Measurements from ENCODE around the gene TRIP11. TPM values are rescaled to one million over a fixed set of nuclear protein-coding genes. Genes with fewer than 3 reads are reported as not detected.

The TRIP11 gene
- total RNA-seq, 1 donor = 53.3 TPM

DNA sequence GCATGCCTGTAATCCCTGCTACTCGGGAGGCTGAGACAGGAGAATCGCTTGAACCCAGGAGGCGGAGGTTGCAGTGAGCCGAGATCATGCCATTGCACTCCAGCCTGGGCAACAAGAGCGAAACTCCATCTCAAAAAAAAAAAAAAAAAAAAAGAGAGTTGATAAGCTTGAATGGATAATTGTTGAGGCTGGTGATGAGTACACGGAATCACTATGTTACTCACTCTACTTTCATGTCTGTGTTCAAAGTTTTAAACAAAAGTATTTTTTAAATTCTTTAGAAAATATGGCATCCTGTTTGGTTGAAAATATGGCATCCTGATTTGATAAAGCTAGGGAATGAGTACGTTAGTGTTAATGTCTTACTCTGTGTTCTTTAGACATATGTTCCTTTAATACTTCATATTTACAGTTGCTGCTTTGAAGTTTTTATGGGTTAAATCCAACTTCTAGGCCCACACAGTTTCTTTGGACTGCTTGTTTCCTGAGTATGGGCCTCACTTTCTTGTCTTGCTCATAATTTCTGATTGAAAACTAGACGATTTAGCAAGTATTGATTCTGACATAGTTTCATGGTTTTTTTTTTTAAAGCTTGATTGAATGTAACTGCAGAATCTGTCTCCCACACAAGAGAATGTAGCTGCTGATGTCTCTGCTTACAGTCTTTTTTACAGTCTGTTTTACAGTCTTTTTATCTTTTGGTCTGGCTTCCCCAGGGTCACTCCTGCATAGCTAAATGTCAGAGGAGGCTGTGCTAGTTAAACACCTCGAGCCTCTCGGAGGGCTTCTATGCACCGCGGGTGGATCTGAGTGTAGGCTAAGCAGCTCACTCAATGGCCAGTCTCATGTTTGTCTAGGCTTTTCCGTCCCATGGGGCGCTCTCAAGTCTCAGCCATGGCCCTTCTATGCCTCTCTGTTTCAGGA is 78.3 kb downstream of the TRIP11 start:
- no peak for DNase-seq (ENCODE audit: low read depth)
- H3K4me3 ChIP-seq (ENCODE audit: low read depth, low read length) = no peak overlapping the region
- TF ChIP-seq, protein P1, sequence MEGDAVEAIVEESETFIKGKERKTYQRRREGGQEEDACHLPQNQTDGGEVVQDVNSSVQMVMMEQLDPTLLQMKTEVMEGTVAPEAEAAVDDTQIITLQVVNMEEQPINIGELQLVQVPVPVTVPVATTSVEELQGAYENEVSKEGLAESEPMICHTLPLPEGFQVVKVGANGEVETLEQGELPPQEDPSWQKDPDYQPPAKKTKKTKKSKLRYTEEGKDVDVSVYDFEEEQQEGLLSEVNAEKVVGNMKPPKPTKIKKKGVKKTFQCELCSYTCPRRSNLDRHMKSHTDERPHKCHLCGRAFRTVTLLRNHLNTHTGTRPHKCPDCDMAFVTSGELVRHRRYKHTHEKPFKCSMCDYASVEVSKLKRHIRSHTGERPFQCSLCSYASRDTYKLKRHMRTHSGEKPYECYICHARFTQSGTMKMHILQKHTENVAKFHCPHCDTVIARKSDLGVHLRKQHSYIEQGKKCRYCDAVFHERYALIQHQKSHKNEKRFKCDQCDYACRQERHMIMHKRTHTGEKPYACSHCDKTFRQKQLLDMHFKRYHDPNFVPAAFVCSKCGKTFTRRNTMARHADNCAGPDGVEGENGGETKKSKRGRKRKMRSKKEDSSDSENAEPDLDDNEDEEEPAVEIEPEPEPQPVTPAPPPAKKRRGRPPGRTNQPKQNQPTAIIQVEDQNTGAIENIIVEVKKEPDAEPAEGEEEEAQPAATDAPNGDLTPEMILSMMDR (IDR thresholded peaks at IDR 0.05; ENCODE audit: insufficient read depth, low read length) = no peak

DNA sequence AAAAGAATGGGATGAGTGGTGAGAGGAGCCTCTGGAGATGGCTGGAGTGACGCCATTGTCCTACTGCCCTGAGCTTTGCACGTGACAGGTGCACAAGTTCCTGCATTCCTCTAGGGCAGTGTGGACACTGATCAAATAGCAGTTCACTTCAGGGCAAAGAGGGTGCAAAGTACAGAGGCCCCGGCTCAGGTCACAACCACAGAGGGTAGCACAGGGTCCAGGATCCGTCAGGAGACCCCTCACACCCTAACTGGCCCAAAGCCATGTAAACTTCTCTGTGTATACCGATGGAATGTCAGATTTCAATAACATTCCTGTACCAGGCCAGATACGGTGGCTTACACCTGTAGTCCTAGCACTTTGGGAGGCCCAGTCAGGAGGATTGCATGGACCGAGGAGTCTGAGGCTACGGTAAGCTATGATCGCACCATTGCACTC is 82.0 kb downstream of the TRIP11 start:
- TF ChIP-seq, protein P1 (IDR thresholded peaks at IDR 0.05; ENCODE audit: insufficient read depth, low read length) = no peak
- no peak overlapping the region for H3K4me3 ChIP-seq (ENCODE audit: low read depth, low read length)
- DNase-seq (ENCODE audit: low read depth) = no peak

DNA sequence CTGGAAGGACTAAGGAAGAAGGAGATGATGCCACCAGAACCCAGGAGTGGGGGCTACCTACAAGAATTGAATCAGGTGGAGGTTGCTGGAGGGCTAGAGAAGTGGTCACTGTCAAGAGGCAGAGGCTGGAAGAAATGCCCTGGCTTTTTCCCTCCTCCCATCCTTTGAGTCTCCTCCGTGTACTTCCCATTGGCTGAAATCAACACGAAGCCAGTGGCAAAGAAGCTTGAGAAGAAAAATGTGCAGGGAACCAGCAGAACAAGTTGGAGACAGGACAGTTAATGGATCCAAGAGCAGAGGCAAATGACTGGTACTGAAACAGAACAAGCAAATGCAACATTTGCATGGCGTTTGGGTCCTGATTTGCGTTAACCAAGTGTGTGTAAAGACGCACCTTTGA is 83.2 kb downstream of the TRIP11 start:
- DNase-seq (ENCODE audit: low read depth) = no peak
- TF ChIP-seq, protein P1 (IDR thresholded peaks at IDR 0.05; ENCODE audit: insufficient read depth, low read length) = no peak
- no peak overlapping the region for H3K4me3 ChIP-seq (ENCODE audit: low read depth, low read length)

DNA sequence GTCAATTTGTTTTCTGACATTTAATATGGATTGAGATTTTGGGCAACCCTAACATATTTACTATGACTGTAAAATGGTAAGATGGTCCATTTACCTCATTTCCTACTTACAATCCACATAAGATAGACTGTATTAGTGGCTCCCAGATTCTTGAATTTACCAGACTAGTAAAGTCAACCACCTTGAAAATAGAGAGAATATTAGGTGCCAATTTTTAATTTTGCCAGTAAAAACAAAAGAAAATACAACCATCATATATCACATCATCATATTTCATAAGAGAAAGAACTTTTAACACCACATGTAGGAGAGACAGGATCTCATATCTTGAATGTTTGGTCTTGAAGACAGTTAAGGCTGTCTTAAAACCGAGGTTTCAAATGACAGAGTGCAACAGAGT is 84.7 kb downstream of the TRIP11 start:
- H3K4me3 ChIP-seq (ENCODE audit: low read depth, low read length) = no peak overlapping the region
- TF ChIP-seq, protein P1 (IDR thresholded peaks at IDR 0.05; ENCODE audit: insufficient read depth, low read length) = no peak
- DNase-seq (ENCODE audit: low read depth) = no peak

DNA sequence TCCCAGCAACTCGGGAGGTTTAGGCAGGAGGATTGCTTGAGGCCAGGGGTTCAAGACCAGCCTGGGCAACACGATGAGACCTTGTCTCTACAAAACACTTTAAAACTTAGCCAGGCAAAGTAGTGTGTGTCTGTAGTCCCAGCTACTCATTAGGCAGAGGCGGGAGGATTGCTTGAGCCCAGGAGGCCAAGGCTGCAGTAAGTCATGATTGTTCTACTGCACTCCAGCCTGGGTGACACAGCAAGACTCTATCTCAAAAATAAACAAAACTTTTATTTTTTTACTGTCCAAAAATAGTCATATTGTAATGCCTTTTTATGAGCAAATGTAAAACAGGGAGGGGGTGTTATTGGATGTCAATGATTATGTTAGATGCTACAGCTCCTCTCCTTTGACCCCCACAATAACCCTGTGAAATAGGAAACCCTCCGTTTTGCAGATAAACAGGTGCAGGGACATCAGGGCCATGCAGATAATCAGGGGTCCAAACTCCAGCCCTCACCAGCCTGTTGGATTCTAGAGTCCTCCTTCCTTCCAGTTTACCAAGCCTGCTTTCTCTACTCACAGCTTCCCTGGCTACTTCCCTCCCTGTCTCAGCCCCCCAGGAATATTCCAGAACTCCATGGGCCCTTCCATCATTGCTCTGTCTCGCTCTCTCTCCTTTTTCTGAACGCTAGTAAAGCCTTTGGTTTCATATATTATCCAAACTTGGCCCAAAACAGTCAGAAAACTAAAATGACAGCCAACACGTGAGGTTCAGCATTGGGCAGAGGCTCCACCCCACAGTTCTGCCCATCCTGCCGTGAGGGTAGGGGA is 86.5 kb downstream of the TRIP11 start:
- peak; percentile 43 for DNase-seq (ENCODE audit: low read depth)
- no peak overlapping the region for H3K4me3 ChIP-seq (ENCODE audit: low read depth, low read length)
- TF ChIP-seq, protein P1 (IDR thresholded peaks at IDR 0.05; ENCODE audit: insufficient read depth, low read length) = no peak

DNA sequence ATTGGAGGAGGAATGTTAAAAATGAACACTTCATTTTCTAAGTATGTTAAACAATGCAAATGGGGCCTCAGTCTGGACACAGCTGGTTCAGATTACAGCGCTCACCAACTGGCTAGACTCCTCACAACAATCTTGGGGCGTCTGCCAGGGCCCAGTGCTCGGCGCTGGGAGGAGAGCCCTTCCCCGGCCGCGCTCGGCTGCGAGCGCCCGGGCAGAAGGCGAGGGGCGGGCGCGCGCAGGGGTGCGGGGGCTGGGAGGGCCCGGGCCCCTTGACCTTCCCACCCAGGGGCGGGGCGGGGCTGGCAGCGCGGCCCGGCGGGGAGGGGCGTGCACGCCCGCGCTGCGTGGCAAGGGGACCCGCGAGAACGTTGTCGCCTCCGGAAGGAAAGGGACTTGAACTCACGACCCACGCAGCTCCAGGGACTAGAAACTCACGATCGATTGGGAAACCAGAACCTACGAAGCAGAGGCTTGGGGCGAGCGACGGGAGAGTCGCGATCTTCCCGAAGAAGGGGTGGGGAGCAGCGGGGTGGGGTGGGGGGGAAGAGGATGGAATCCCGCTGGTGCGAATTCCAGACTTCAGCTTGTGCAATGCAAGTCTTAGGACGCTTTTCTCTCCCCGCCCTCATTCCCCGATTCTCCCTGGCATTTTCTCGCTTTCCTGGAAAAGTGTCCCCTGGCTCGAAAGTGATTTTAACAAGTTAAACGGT is 92.2 kb downstream of the TRIP11 start, which contains the start of gene FBLN5:
FBLN5 (minus strand) TSS at position 220 of the 710 bp plus-strand sequence. CDS start 465 bp downstream, outside the sequence.
- peak within 1 kb of the TSS; percentile 84 for H3K4me3 ChIP-seq (ENCODE audit: low read depth, low read length)
- peak; percentile 95 for DNase-seq (ENCODE audit: low read depth)
- TF ChIP-seq, protein P1 (IDR thresholded peaks at IDR 0.05; ENCODE audit: insufficient read depth, low read length) = no peak

Data from fibroblast of the aortic adventitia (primary cell).